Dendritic cell treated with granulocyte-macrophage colony-stimulating factor and Interleukin-4, amounts not matched to agents 40 ng/mL and 50 ng/mL, for 4 days (primary cell): ENCODE results near the gene GADD45G.

ENCODE experiments used
- H3K27ac Mint-ChIP-seq: one replicate; pipeline ENCODE4 v1.8.0; 2022; ENCODE audit warnings: mild to moderate bottlenecking, mixed read lengths
- H3K27me3 Mint-ChIP-seq: one replicate; pipeline ENCODE4 v1.8.0; 2022; ENCODE audit warnings: mild to moderate bottlenecking, mixed read lengths
- H3K36me3 Mint-ChIP-seq: one replicate; pipeline ENCODE4 v1.8.0; 2022; ENCODE audit warnings: low read depth, mixed read lengths
- H3K4me1 Mint-ChIP-seq: one replicate; pipeline ENCODE4 v1.8.0; 2022; ENCODE audit warnings: low read depth, mixed read lengths
- H3K4me3 Mint-ChIP-seq: one replicate; pipeline ENCODE4 v1.8.0; 2022; ENCODE audit warnings: mild to moderate bottlenecking, moderate library complexity, mixed read lengths
- H3K9me3 Mint-ChIP-seq: one replicate; pipeline ENCODE4 v1.8.0; 2022; ENCODE audit warnings: mixed read lengths
- intact Hi-C: fragments of 100-400 bp; cut with micrococcal nuclease; formaldehyde crosslinking; loops from one replicate; pipeline ENCODE4 v1.15.0; 2022

Gene GADD45G

GRCh38 chr9:89608641-89609335 lies 4.0 kb downstream of the GADD45G start:
- intact Hi-C loops, result loop anchor here (5.0 kb wide), 1 partner anchor 109 kb away; no protein-coding TSS in a partner anchor
- peaks cover 28% of the 10 kb centered on the region for H3K27me3 Mint-ChIP-seq
- H3K4me1 Mint-ChIP-seq, result peaks cover 28% of the 10 kb centered on the region
- H3K27ac Mint-ChIP-seq, result no peak overlapping the region
- peaks cover 29% of the 10 kb centered on the region for H3K36me3 Mint-ChIP-seq
- no peaks in the 10 kb centered on the region for H3K9me3 Mint-ChIP-seq
- H3K4me3 Mint-ChIP-seq, result no peak overlapping the region

DNA sequence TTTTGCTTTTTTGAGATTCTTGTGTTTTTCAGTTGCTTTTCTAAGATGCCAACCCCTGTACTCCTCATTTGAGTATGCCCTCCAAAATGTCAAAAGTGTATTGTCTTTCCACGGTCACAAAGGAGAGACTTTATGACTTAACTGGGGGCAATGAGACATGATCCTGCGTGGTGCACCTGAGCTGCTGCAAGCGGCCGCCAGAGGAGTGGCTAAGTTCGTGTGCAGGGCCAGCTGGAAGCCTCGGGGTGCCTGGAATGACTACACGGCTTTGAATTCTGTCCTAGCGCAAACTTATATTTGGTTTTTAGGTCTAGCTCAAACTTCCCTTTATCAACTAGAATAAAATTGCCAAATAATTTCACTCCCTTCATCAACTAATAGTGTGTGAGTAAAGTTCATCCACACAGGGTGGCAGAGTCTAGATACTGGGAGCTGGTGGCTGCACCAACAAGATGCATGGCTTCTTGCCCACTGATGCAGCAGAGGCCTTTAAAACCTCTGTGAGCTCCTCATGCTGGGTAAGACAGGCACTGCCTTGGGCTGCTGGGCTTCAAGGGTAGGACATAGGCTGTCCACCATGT lies 4.7 kb downstream of the GADD45G start:
- peaks cover 25% of the 10 kb centered on the region for H3K27me3 Mint-ChIP-seq
- intact Hi-C loops, result loop anchor here (5.0 kb wide), 1 partner anchor 108 kb away; no protein-coding TSS in a partner anchor
- no peaks in the 10 kb centered on the region for H3K9me3 Mint-ChIP-seq
- H3K27ac Mint-ChIP-seq, result no peak overlapping the region
- peaks cover 29% of the 10 kb centered on the region for H3K36me3 Mint-ChIP-seq
- H3K4me1 Mint-ChIP-seq, result peaks cover 25% of the 10 kb centered on the region
- H3K4me3 Mint-ChIP-seq, result no peak overlapping the region

DNA sequence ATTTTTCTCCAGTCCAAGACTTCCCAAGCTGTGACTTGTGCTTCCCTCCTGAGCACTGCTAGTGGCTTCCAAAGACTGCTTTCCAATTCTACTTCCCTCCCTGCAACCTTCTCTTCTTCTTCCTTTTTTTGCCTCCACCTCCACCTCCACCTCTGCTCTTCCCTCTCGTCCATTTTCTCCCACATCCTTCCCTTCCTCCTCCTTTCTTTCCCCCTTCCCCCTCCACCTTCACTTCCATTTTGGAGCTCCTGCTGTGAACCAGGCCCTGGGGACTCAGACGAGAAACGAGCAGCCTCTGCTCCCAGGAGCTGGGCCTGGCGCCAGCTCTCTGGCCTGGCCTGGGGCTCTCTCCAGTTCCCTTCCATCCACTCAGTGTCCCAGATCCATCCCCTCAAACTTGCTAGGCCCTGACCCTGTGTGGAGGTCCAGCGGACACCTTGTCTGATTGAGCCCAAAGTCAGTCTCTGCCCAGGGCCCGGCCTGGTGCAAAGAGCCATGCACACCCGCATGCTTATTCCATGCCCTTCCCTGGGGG lies 5.6 kb downstream of the GADD45G start:
- peaks cover 25% of the 10 kb centered on the region for H3K4me1 Mint-ChIP-seq
- H3K27me3 Mint-ChIP-seq, result peaks cover 28% of the 10 kb centered on the region
- H3K36me3 Mint-ChIP-seq, result peaks cover 22% of the 10 kb centered on the region
- intact Hi-C loops, result no loop called here
- H3K9me3 Mint-ChIP-seq, result no peaks in the 10 kb centered on the region
- no peak overlapping the region for H3K4me3 Mint-ChIP-seq
- H3K27ac Mint-ChIP-seq, result no peak overlapping the region

- Mint-ChIP-seq H3K9me3 (no peaks in the 10 kb centered on the region), H3K4me3 (no peak overlapping the region), H3K27ac (no peak overlapping the region), H3K36me3 (peaks cover 12% of the 10 kb centered on the region), H3K27me3 (peaks cover 31% of the 10 kb centered on the region), H3K4me1 (peaks cover 20% of the 10 kb centered on the region)
- intact Hi-C loops, result no loop called here
Observed at GRCh38 chr9:89611425-89611824, 6.6 kb downstream of the GADD45G start.

DNA sequence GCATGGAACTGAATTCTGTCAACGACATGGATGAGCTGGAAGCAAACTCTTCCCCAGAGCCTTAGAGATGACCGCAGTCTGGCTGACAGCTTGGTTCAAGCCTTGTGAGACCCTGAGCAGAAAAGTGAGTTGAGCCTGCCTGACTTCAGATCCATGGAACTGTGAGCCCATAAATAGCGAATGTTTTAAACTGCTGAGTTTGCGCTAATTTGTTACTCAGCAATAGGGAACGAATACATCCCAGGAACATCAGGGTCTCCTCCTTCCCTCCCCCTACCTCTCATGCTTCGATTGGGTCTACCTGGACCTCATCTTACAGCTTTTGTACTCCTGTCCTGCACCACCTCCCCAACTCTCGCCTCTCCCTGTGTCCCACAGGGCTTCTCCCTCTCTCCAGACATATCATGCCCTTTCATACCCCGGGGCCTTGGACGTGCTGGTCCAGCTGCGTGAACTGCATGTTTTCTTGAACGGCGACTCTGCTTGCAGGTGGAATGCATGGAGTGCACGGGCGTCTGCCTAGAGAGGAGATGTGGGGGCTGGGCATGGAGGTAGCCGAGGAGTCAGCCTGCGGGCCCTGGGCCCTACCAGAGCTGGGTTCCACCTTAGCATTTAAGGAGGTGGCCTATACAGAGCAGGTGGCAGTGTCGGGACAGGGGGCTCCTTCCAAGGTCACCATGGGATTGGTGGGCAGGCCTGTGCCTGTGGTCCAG lies 7.9 kb downstream of the GADD45G start:
- Mint-ChIP-seq H3K27ac (no peak overlapping the region), H3K4me1 (peaks cover 8% of the 10 kb centered on the region), H3K9me3 (no peaks in the 10 kb centered on the region), H3K4me3 (no peak overlapping the region), H3K27me3 (peaks cover 36% of the 10 kb centered on the region), H3K36me3 (no peaks in the 10 kb centered on the region)
- intact Hi-C loops, result no loop called here

- H3K27ac Mint-ChIP-seq, result no peak overlapping the region
- H3K9me3 Mint-ChIP-seq, result no peaks in the 10 kb centered on the region
- H3K27me3 Mint-ChIP-seq, result peaks cover 36% of the 10 kb centered on the region
- intact Hi-C loops, result no loop called here
- H3K4me3 Mint-ChIP-seq, result no peak overlapping the region
- no peaks in the 10 kb centered on the region for H3K36me3 Mint-ChIP-seq
- peaks cover 8% of the 10 kb centered on the region for H3K4me1 Mint-ChIP-seq
Observed at GRCh38 chr9:89613912-89614892, 9.4 kb downstream of the GADD45G start.

DNA sequence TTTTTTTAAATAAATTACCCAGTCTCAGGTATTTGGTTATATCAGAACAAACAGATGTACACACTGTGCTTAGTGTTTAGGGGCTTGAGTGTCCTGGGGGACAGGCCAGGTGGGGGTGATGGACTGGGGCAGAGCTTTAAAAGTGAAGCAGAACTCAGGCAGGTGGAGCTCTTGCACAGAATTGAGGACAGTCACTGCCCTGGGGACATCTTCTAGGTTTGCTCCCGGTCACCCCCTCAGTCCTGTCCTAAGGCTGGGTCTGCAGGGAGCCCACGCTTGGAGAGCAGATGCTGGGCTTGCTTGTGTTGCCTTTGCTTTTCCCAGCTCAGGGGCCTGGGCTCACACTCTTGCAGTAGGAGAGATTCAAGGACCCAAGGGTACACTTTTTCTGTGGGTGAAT lies 10.8 kb downstream of the GADD45G start:
- intact Hi-C loops, result no loop called here
- H3K4me3 Mint-ChIP-seq, result no peak overlapping the region
- H3K27me3 Mint-ChIP-seq, result peaks cover 31% of the 10 kb centered on the region
- H3K4me1 Mint-ChIP-seq, result peaks cover 1% of the 10 kb centered on the region
- H3K36me3 Mint-ChIP-seq, result no peaks in the 10 kb centered on the region
- no peaks in the 10 kb centered on the region for H3K9me3 Mint-ChIP-seq
- no peak overlapping the region for H3K27ac Mint-ChIP-seq

GRCh38 chr9:89616411-89616810 lies 11.6 kb downstream of the GADD45G start:
- H3K9me3 Mint-ChIP-seq, result no peaks in the 10 kb centered on the region
- no peak overlapping the region for H3K27ac Mint-ChIP-seq
- no peaks in the 10 kb centered on the region for H3K4me1 Mint-ChIP-seq
- intact Hi-C loops, result no loop called here
- peaks cover 27% of the 10 kb centered on the region for H3K27me3 Mint-ChIP-seq
- H3K4me3 Mint-ChIP-seq, result no peak overlapping the region
- no peaks in the 10 kb centered on the region for H3K36me3 Mint-ChIP-seq

DNA sequence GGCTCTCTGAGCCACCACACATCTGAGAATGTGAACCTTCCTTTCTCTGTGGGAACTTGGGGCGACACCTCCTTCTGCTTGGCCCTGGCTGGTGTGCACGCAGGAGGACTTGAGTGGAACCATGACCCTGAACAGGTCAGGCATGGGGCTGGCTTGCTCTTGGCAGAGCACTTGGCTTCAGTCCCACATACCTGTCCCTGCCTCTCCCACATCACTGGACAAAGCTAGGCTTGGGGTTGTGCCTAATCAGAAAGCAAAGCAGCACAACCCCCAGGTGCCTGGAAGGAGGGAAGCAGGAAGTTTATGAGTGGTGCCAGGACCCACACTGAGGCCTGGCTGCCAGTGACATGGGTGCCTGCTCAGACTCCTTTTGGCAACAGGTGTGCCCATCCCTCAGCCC lies 13.2 kb downstream of the GADD45G start:
- intact Hi-C loops, result no loop called here
- H3K27ac Mint-ChIP-seq, result no peak overlapping the region
- no peak overlapping the region for H3K4me3 Mint-ChIP-seq
- H3K27me3 Mint-ChIP-seq, result peaks cover 23% of the 10 kb centered on the region
- H3K9me3 Mint-ChIP-seq, result no peaks in the 10 kb centered on the region
- H3K36me3 Mint-ChIP-seq, result no peaks in the 10 kb centered on the region
- H3K4me1 Mint-ChIP-seq, result peaks cover 11% of the 10 kb centered on the region

DNA sequence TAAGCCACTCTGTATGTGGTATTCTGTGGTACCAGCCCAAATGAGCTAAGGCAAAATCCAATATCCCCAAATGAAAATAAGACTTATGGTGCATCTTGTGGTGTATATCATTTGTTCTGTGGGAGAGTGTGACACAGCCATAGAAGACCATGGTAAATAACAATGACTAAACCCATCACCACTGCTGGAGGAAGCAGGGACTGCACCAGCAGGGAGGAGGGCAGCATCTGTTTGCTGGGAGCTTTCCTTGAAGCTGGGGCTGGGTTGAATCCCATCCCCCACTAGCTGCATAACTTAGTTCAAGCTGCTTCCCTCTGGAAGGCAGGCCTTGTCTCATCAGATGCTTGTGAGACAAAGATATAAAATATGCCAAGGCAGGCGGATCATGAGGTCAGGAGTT lies 14.2 kb downstream of the GADD45G start:
- Mint-ChIP-seq H3K36me3 (no peaks in the 10 kb centered on the region), H3K27me3 (peaks cover 28% of the 10 kb centered on the region), H3K4me1 (peaks cover 21% of the 10 kb centered on the region), H3K9me3 (no peaks in the 10 kb centered on the region), H3K4me3 (no peak overlapping the region), H3K27ac (no peak overlapping the region)
- intact Hi-C loops, result no loop called here

GRCh38 chr9:89619424-89620138 lies 14.8 kb downstream of the GADD45G start:
- intact Hi-C loops, result loop anchor here (5.0 to 10.0 kb wide), 2 partner anchors 165 to 303 kb away; no protein-coding TSS in a partner anchor
- H3K27me3 Mint-ChIP-seq, result peaks cover 33% of the 10 kb centered on the region
- H3K4me1 Mint-ChIP-seq, result peaks cover 26% of the 10 kb centered on the region
- no peak overlapping the region for H3K27ac Mint-ChIP-seq
- H3K9me3 Mint-ChIP-seq, result no peaks in the 10 kb centered on the region
- H3K4me3 Mint-ChIP-seq, result no peak overlapping the region
- no peaks in the 10 kb centered on the region for H3K36me3 Mint-ChIP-seq

DNA sequence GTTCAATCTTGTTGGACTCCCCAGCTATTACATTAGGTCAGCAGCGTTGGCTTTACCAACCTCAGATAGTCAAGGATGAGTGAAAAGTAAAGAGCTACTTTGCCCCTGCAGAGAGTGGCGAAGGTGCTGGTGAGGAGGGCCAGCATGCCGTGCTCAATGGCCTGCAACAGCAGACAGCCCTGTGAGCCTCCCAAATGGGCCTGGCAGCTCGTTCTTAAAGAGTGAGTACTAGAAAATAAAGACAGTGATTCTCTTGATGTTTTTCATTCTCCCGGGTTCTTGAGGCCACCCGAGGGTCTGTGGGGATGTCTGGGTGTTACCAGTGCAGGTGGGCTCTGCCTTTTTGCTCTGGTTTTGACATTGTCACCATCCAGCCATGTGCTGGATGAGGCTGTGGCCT lies 16.2 kb downstream of the GADD45G start:
- Mint-ChIP-seq H3K4me3 (no peak overlapping the region), H3K27ac (no peak overlapping the region), H3K27me3 (peaks cover 36% of the 10 kb centered on the region), H3K4me1 (peaks cover 29% of the 10 kb centered on the region), H3K9me3 (no peaks in the 10 kb centered on the region), H3K36me3 (no peaks in the 10 kb centered on the region)
- intact Hi-C loops, result loop anchor here (5.0 to 10.0 kb wide), 2 partner anchors 164 to 301 kb away; no protein-coding TSS in a partner anchor

GRCh38 chr9:89621676-89622075 lies 16.9 kb downstream of the GADD45G start:
- Mint-ChIP-seq H3K27me3 (peaks cover 34% of the 10 kb centered on the region), H3K4me1 (peaks cover 32% of the 10 kb centered on the region), H3K9me3 (no peaks in the 10 kb centered on the region), H3K4me3 (no peak overlapping the region), H3K27ac (no peak overlapping the region), H3K36me3 (no peaks in the 10 kb centered on the region)
- intact Hi-C loops, result loop anchor here (5.0 to 10.0 kb wide), 2 partner anchors 163 to 301 kb away; no protein-coding TSS in a partner anchor
